Neural cell (in vitro differentiated cells): ENCODE measurements around the gene TEX30.

ENCODE experiments used
- CTCF ChIP-seq: fragments of 450-650 bp; IDR thresholded peaks from 2 replicates; pipeline ENCODE4 v1.5.1; 2014; ENCODE audit warnings: antibody characterized with exemption, mild to moderate bottlenecking, moderate library complexity; ENCODE audit not compliant: poor library complexity, severe bottlenecking
- EP300 ChIP-seq: fragments of 450-650 bp; conservative IDR thresholded peaks from 2 replicates; pipeline ENCODE4 v1.6.1; 2014; ENCODE audit warnings: antibody characterized with exemption, mild to moderate bottlenecking, moderate library complexity; ENCODE audit not compliant: poor library complexity, severe bottlenecking
- EZH2 ChIP-seq: fragments of 200-600, 300-800 bp; shearing (Covaris generic), sonication (generic); IDR thresholded peaks from 2 replicates; pipeline ENCODE4 v1.6.1; 2014; ENCODE audit warnings: antibody characterized with exemption, low read length, borderline replicate concordance, mild to moderate bottlenecking; ENCODE audit not compliant: insufficient read depth, poor library complexity, severe bottlenecking

DNA sequence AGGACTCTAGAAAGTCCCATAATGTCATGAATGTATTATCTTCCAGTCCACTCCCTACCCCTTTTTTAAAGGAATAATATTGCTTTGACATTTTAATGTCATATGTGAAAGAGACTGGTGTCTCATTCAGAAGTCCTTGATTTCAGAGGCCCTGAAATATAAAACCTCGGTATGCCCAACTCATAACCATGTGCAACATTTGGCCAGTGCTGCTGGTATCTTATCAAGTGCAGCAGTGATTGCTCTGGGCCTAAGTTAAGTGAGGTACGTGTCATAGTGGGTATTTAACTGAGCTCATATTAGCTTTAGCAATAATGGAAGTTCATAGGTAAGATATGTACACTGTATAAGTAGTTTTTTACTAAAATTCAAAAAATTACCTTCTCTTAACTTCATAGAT lies 14.7 kb downstream of the TEX30 start:
- no peak for TF ChIP-seq EP300
- no peak for TF ChIP-seq CTCF
- TF ChIP-seq EZH2: no peak
